HepG2 (cell line): ENCODE results near the gene VSX1. TPM values are rescaled to one million over a fixed set of nuclear protein-coding genes. Genes with fewer than 3 reads are reported as not detected.

Source experiments
- ARID4A ChIP-seq: sonication (generic); formaldehyde crosslinking; IDR thresholded peaks from 2 replicates; pipeline ENCODE4 v1.5.0; 2020; ENCODE audit warnings: mild to moderate bottlenecking, missing genetic modification reagents, borderline replicate concordance
- CTCF ChIP-seq: sonication (generic); formaldehyde crosslinking; IDR thresholded peaks from 2 replicates; pipeline ENCODE4 v1.5.0; 2020; ENCODE audit warnings: mild to moderate bottlenecking, missing genetic modification reagents, moderate library complexity
- GFI1 ChIP-seq: sonication (generic); formaldehyde crosslinking; IDR thresholded peaks from 2 replicates; pipeline ENCODE4 v1.5.0; 2020; ENCODE audit warnings: missing genetic modification reagents, mild to moderate bottlenecking, borderline replicate concordance
- HNF4G ChIP-seq, 2 experiments: sonication (generic) in 1 of 2; formaldehyde crosslinking in 1 of 2; IDR thresholded peaks; 2 replicates each; pipeline versions ENCODE4 v1.4.0 to v1.6.1; 2011 to 2020; ENCODE audit warnings: borderline replicate concordance in 2 of 2, low read depth in 2 of 2, mild to moderate bottlenecking in 2 of 2, low read length in 1 of 2, missing genetic modification reagents in 1 of 2, moderate library complexity in 1 of 2
- MNT ChIP-seq: fragments of 450-650 bp; IDR thresholded peaks from 2 replicates; pipeline ENCODE4 v1.6.1; 2016
- NFATC3 ChIP-seq: sonication (generic); formaldehyde crosslinking; IDR thresholded peaks from 2 replicates; pipeline ENCODE4 v1.5.1; 2020; ENCODE audit warnings: mild to moderate bottlenecking, missing genetic modification reagents
- PAXIP1 ChIP-seq: sonication (generic); formaldehyde crosslinking; conservative IDR thresholded peaks from 2 replicates; pipeline ENCODE4 v1.4.0; 2020; ENCODE audit warnings: mild to moderate bottlenecking, missing genetic modification reagents, moderate library complexity
- SOX5 ChIP-seq: IDR thresholded peaks from 2 replicates; pipeline ENCODE4 v1.6.1; 2016; ENCODE audit warnings: borderline replicate concordance
- TIGD3 ChIP-seq: sonication (generic); formaldehyde crosslinking; IDR thresholded peaks from 2 replicates; pipeline ENCODE4 v1.5.1; 2020; ENCODE audit warnings: mild to moderate bottlenecking, missing genetic modification reagents, borderline replicate concordance
- ZNF281 ChIP-seq: sonication (generic); formaldehyde crosslinking; IDR thresholded peaks from 2 replicates; pipeline ENCODE4 v1.4.0; 2020; ENCODE audit warnings: missing genetic modification reagents, borderline replicate concordance
- ZSCAN9 ChIP-seq: IDR thresholded peaks from 2 replicates; pipeline ENCODE4 v1.6.1; 2016; ENCODE audit warnings: borderline replicate concordance
- polyA plus RNA-seq, 8 experiments: library from polyadenylated mRNA; depleted of rRNA in 3 of 8; stranded (reverse) in 7 of 8; unstranded in 1 of 8; fragments of >200 nt; fragmentation: Illumina TruSeq in 4 of 8; extraction: Trizol in 4 of 8; gene quantifications; 2 replicates each; pipeline versions ENCODE4 v1.2.1 to v1.2.3, GENCODE V29; 2011 to 2016; ENCODE audit warnings: low read depth in 4 of 8, missing spikeins in 1 of 8, mixed read lengths in 1 of 8; ENCODE audit not compliant: insufficient read depth in 1 of 8
- total RNA-seq, 5 experiments: library from RNA; depleted of rRNA; stranded (reverse); fragments of >200 nt; fragmentation: Illumina TruSeq; extraction: Trizol; gene quantifications; 2 replicates each; pipeline ENCODE4 v1.2.3, GENCODE V29; 2016; ENCODE audit warnings: low read depth in 1 of 5

VSX1 gene
- total and polyA plus RNA-seq, 2 of the 13 experiments (the other 11 are each of a cell fraction or from before 2014, with no cell fraction given): 0.04 TPM; not detected in 1

GRCh38 chr20:25030007-25030648, 51.8 kb downstream of the VSX1 start (continued):
- TF ChIP-seq ARID4A (CRISPR knock-in tag): peak; percentile 38; the same call in 1 of the 2 replicates
- peak; percentile 29; the same call in 1 of the 2 replicates for TF ChIP-seq HNF4G (IDR thresholded peaks at IDR 0.05; ENCODE audit: borderline replicate concordance, low read depth, low read length)
- no peak for TF ChIP-seq HNF4G (CRISPR knock-in tag; IDR thresholded peaks at IDR 0.05; ENCODE audit: borderline replicate concordance, low read depth)
- no peak for TF ChIP-seq TIGD3
- TF ChIP-seq NFATC3: no peak
- no peak for TF ChIP-seq PAXIP1
- TF ChIP-seq ZNF281 (CRISPR knock-in tag): 0 out of 2 replicates have a peak, but pooled peaks have one; percentile 23
- no peak for TF ChIP-seq MNT
- TF ChIP-seq GFI1 (CRISPR knock-in tag): no peak
- TF ChIP-seq SOX5: peak; percentile 50; the same call in 1 of the 2 replicates
- no peak for TF ChIP-seq ZSCAN9 (CRISPR knock-in tag)
- peak; percentile 60 for TF ChIP-seq CTCF (CRISPR knock-in tag)
